Stimulated activated CD8-positive, alpha-beta memory T cell treated with anti-CD3 and anti-CD28 coated beads, Interleukin-15, amount 100 ng/mL, for 24 hours (primary cell): ENCODE measurements around the gene PRKAA1.
"Not testable (repeated sequence)": the region's sequence is repeated elsewhere in the genome, so short reads cannot be mapped to it uniquely, and the experiment has no call there.

Experiments used
- DNase-seq: peaks from one replicate; pipeline ENCODE4 v3.0.0-alpha.2; 2020; ENCODE audit warnings: low read depth

Gene PRKAA1

GRCh38 chr5:40722497-40722911, 75.7 kb downstream of the PRKAA1 start:
- not testable (repeated sequence) for DNase-seq

- no peak for DNase-seq
Measured at GRCh38 chr5:40720069-40720468, 78.1 kb downstream of the PRKAA1 start.

GRCh38 chr5:40717281-40717680, 80.9 kb downstream of the PRKAA1 start:
- no peak for DNase-seq

- no peak for DNase-seq
Measured at GRCh38 chr5:40716590-40716989, 81.6 kb downstream of the PRKAA1 start.

- DNase-seq: no peak
Measured at GRCh38 chr5:40716000-40716399, 82.2 kb downstream of the PRKAA1 start.

GRCh38 chr5:40714001-40714400, 84.2 kb downstream of the PRKAA1 start:
- no peak for DNase-seq

GRCh38 chr5:40710575-40710974, 87.6 kb downstream of the PRKAA1 start:
- not testable (repeated sequence) for DNase-seq
